ENCODE results near the gene TMEM117.
"Not testable (repeated sequence)": the region's sequence is repeated elsewhere in the genome, so short reads cannot be mapped to it uniquely, and the experiment has no call there.

Gene TMEM117

GRCh38 chr12:44044491-44044890, 208.6 kb downstream of the TMEM117 start:
- not testable (repeated sequence) for H3K27ac Mint-ChIP-seq; ATAC-seq (replicated peaks); H3K27me3 Mint-ChIP-seq; H3K4me1 Mint-ChIP-seq (ENCODE audit: low read depth in 2 of 2); H3K9me3 Mint-ChIP-seq; H3K4me3 Mint-ChIP-seq; H3K36me3 Mint-ChIP-seq (ENCODE audit: insufficient read depth); DNase-seq

GRCh38 chr12:44046732-44047417, 211.0 kb downstream of the TMEM117 start:
- ATAC-seq (replicated peaks) = no peak
- H3K4me3 Mint-ChIP-seq = no peak overlapping the region
- DNase-seq = no peak
- H3K4me1 Mint-ChIP-seq (ENCODE audit: low read depth in 2 of 2) = no peaks in the 10 kb centered on the region
- no peaks in the 10 kb centered on the region for H3K36me3 Mint-ChIP-seq (ENCODE audit: insufficient read depth)
- no peaks in the 10 kb centered on the region for H3K27me3 Mint-ChIP-seq
- peaks cover 0 to 6% of the 10 kb centered on the region in 2 donors for H3K9me3 Mint-ChIP-seq
- no peak overlapping the region for H3K27ac Mint-ChIP-seq

DNA sequence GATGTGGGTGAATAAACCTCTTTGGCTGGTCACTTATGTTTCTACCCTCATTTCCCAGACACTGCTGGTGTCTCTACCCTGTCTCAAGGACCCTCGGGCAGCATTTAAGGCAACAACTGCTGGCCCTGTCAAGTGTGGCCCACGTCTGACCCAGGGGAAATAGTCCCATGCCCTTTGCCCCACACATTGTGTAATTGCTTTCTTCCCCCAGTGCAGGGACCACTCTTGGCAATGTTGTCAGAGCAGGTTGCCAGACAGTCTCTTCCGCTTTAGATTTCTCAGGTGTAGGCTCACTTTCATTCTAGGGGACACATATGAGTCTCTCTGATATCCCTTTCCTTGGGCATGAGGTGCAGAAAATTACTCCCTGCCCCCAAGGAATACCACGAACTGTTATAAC, 216.7 kb downstream of the TMEM117 start:
- DNase-seq (no peak), ATAC-seq (replicated peaks) (no peak)
- H3K4me1 Mint-ChIP-seq (ENCODE audit: low read depth in 2 of 2) = peaks cover 2 to 5% of the 10 kb centered on the region in 2 donors
- H3K4me3 Mint-ChIP-seq = no peak overlapping the region
- no peaks in the 10 kb centered on the region for H3K27me3 Mint-ChIP-seq
- no peaks in the 10 kb centered on the region for H3K9me3 Mint-ChIP-seq
- H3K36me3 Mint-ChIP-seq (ENCODE audit: insufficient read depth) = no peaks in the 10 kb centered on the region
- H3K27ac Mint-ChIP-seq = no peak overlapping the region

DNA sequence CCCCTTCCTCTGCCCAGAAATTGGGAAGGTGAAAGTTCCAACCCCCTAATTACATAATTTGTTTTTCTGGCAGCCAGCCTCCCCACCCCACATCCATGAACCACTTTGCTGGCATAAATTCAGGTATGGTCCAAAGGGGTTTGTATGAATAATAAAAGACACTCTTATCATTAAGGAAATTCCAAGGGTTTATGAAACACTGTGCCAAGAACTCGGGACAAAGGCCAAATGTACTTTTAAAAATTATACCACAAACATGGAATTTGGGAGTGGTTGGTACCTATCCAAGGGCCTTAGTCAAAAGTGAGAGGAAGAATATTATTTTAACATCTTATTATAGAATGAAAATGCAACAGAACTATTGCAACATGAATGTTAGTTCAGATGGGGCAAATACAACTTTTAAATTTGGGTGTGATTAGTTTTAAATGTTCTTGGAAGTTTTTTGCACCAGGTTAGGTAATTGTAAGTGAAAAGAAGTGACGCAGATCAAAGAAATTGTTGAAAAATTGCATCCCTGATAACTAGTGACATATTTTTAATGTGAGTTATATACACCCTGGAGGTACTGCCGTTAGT, 217.8 kb downstream of the TMEM117 start:
- no peak overlapping the region for H3K4me3 Mint-ChIP-seq
- no peak for ATAC-seq (replicated peaks)
- no peak for DNase-seq
- H3K36me3 Mint-ChIP-seq (ENCODE audit: insufficient read depth) = no peaks in the 10 kb centered on the region
- H3K4me1 Mint-ChIP-seq (ENCODE audit: low read depth in 2 of 2) = peaks cover 2 to 5% of the 10 kb centered on the region in 2 donors
- no peaks in the 10 kb centered on the region for H3K27me3 Mint-ChIP-seq
- no peaks in the 10 kb centered on the region for H3K9me3 Mint-ChIP-seq
- no peak overlapping the region for H3K27ac Mint-ChIP-seq

DNA sequence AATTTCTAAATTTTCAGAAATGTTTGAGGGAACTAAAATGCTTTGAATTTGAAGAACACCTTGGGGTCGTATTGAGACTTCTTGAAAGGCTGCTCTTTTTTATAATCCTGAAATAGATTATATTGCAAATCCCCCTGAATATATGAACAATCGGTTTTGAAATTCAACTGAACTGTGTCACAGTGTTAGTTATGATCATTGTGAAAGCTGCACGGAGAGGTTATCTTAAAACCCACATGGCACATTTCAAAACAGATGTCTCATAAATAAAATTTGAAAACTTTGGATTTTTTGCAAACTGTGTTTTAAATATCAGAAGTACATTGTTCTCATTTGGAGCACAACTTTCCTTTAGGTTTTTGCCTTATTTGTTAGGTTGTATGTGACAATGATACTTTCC, 218.4 kb downstream of the TMEM117 start:
- Mint-ChIP-seq H3K27me3 (no peaks in the 10 kb centered on the region), H3K4me3 (no peak overlapping the region)

GRCh38 chr12:44058366-44058765, 222.5 kb downstream of the TMEM117 start:
- DNase-seq (no peak), ATAC-seq (replicated peaks) (no peak)
- no peaks in the 10 kb centered on the region for H3K27me3 Mint-ChIP-seq
- no peak overlapping the region for H3K4me3 Mint-ChIP-seq
- H3K36me3 Mint-ChIP-seq (ENCODE audit: insufficient read depth) = no peaks in the 10 kb centered on the region
- H3K4me1 Mint-ChIP-seq (ENCODE audit: low read depth in 2 of 2) = no peaks in the 10 kb centered on the region
- no peak overlapping the region for H3K27ac Mint-ChIP-seq
- H3K9me3 Mint-ChIP-seq = no peaks in the 10 kb centered on the region

More for the DNA sequence above, 218.4 kb downstream of the TMEM117 start:
- ATAC-seq (replicated peaks) (no peak), DNase-seq (no peak)
- H3K36me3 Mint-ChIP-seq (ENCODE audit: insufficient read depth) = no peaks in the 10 kb centered on the region
- peaks cover 2 to 5% of the 10 kb centered on the region in 2 donors for H3K4me1 Mint-ChIP-seq (ENCODE audit: low read depth in 2 of 2)
- no peaks in the 10 kb centered on the region for H3K9me3 Mint-ChIP-seq
- H3K27ac Mint-ChIP-seq = no peak overlapping the region

DNA sequence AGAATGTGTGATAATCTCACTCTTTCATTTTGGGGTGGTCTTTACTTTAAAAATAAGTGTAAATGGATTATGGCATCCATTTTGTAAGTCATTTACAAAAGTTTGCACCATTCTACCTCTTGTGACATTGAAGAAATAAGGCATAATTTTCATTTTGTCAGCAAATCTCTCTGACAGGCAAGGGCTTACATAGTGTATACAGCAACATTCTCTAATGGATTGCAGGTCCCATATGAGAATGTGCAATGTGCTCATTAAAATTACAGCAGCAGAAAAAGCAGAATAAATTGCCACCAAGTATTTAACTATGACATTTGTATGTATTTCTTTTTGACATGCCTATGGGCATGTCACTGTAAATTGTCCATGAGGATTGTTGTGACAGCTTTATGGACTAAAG, 223.6 kb downstream of the TMEM117 start:
- no peaks in the 10 kb centered on the region for H3K4me1 Mint-ChIP-seq (ENCODE audit: low read depth in 2 of 2)
- H3K9me3 Mint-ChIP-seq = no peaks in the 10 kb centered on the region
- DNase-seq = no peak
- no peaks in the 10 kb centered on the region for H3K36me3 Mint-ChIP-seq (ENCODE audit: insufficient read depth)
- H3K27me3 Mint-ChIP-seq = no peaks in the 10 kb centered on the region
- no peak for ATAC-seq (replicated peaks)
- H3K27ac Mint-ChIP-seq = no peak overlapping the region
- H3K4me3 Mint-ChIP-seq = no peak overlapping the region

- no peaks in the 10 kb centered on the region for H3K9me3 Mint-ChIP-seq
- no peaks in the 10 kb centered on the region for H3K36me3 Mint-ChIP-seq (ENCODE audit: insufficient read depth)
- H3K4me3 Mint-ChIP-seq = no peak overlapping the region
- no peaks in the 10 kb centered on the region for H3K27me3 Mint-ChIP-seq
- ATAC-seq (replicated peaks) = no peak
- no peaks in the 10 kb centered on the region for H3K4me1 Mint-ChIP-seq (ENCODE audit: low read depth in 2 of 2)
- no peak overlapping the region for H3K27ac Mint-ChIP-seq
- DNase-seq = no peak
These were observed 227.8 kb downstream of the TMEM117 start for GRCh38 chr12:44063671-44064070.

GRCh38 chr12:44076871-44077270, 241.0 kb downstream of the TMEM117 start:
- no peaks in the 10 kb centered on the region for H3K9me3 Mint-ChIP-seq
- H3K27me3 Mint-ChIP-seq = no peaks in the 10 kb centered on the region
- no peaks in the 10 kb centered on the region for H3K36me3 Mint-ChIP-seq (ENCODE audit: insufficient read depth)
- no peak overlapping the region for H3K4me3 Mint-ChIP-seq
- ATAC-seq (replicated peaks) (no peak), DNase-seq (no peak)
- no peak overlapping the region for H3K27ac Mint-ChIP-seq
- H3K4me1 Mint-ChIP-seq (ENCODE audit: low read depth in 2 of 2) = peaks cover 0 to 1% of the 10 kb centered on the region in 2 donors

DNA sequence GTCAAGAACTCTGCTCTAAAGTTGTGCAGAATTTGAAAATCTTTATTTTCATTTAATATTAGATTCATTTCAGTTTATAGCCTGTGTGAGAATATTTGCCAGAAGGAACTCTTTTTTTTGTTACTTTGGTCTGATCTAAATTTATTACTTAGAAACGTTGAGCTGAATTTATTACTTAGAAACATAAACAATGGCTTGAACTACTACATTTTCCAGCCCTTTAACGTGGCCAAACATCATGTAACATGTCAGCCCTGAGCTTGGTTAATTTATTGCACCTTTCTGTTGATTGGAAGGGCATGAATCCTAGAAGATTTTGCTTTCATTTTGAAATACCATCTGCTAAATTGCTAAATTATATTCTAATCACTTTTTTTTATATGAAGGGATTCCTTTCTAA, 241.4 kb downstream of the TMEM117 start:
- H3K27me3 Mint-ChIP-seq = no peaks in the 10 kb centered on the region
- DNase-seq = no peak
- no peak overlapping the region for H3K27ac Mint-ChIP-seq
- H3K36me3 Mint-ChIP-seq (ENCODE audit: insufficient read depth) = no peaks in the 10 kb centered on the region
- H3K9me3 Mint-ChIP-seq = no peaks in the 10 kb centered on the region
- no peak overlapping the region for H3K4me3 Mint-ChIP-seq
- ATAC-seq (replicated peaks) = no peak
- peaks cover 0 to 1% of the 10 kb centered on the region in 2 donors for H3K4me1 Mint-ChIP-seq (ENCODE audit: low read depth in 2 of 2)

- Mint-ChIP-seq H3K27me3 (no peaks in the 10 kb centered on the region), H3K36me3 (ENCODE audit: insufficient read depth) (no peaks in the 10 kb centered on the region), H3K4me3 (no peak overlapping the region), H3K4me1 (ENCODE audit: low read depth in 2 of 2) (peaks cover 0 to 1% of the 10 kb centered on the region in 2 donors), H3K27ac (no peak overlapping the region), H3K9me3 (no peaks in the 10 kb centered on the region)
- DNase-seq (no peak), ATAC-seq (replicated peaks) (no peak)
These were observed 242.4 kb downstream of the TMEM117 start for GRCh38 chr12:44078273-44078672.

- ATAC-seq (replicated peaks) (no peak), DNase-seq (no peak)
- no peaks in the 10 kb centered on the region for H3K36me3 Mint-ChIP-seq (ENCODE audit: insufficient read depth)
- H3K4me3 Mint-ChIP-seq = no peak overlapping the region
- no peaks in the 10 kb centered on the region for H3K27me3 Mint-ChIP-seq
- no peaks in the 10 kb centered on the region for H3K9me3 Mint-ChIP-seq
- no peak overlapping the region for H3K27ac Mint-ChIP-seq
- no peaks in the 10 kb centered on the region for H3K4me1 Mint-ChIP-seq (ENCODE audit: low read depth in 2 of 2)
These were observed 252.8 kb downstream of the TMEM117 start for GRCh38 chr12:44088647-44089046.

DNA sequence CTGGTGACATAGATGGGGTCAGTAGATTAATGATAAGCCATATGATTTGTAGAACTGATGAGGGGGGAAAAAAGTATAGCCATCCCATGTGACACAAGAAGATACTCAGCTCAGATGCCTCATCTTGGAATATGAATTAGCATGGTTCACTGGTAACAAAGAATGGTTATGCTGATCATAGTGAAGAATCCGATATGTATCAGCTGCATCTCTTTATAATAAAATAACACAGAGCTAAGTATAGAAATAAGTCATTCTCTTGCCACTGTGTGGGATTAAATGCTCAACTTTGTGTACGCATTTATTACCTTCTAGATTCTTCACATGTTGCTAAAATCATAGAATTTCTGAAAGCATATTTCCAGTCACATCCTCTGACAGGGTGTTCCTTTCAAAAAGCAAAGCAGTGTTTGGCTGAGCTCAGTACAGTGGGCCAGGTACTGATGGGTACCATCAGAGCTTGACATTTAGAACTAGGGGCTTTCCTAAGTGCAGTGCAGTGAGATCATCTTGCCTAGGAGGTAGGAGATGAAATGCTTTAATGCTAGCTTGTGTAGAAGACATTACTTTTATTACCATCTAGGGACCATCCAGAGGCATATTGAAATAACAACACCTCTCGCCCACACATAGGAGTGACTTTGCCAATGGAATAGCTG, 256.2 kb downstream of the TMEM117 start:
- Mint-ChIP-seq H3K36me3 (ENCODE audit: insufficient read depth) (no peaks in the 10 kb centered on the region), H3K4me1 (ENCODE audit: low read depth in 2 of 2) (no peaks in the 10 kb centered on the region), H3K27me3 (no peaks in the 10 kb centered on the region), H3K9me3 (peaks cover 3 to 7% of the 10 kb centered on the region in 2 donors), H3K4me3 (no peak overlapping the region), H3K27ac (no peak overlapping the region)
- DNase-seq (no peak), ATAC-seq (replicated peaks) (no peak)

DNA sequence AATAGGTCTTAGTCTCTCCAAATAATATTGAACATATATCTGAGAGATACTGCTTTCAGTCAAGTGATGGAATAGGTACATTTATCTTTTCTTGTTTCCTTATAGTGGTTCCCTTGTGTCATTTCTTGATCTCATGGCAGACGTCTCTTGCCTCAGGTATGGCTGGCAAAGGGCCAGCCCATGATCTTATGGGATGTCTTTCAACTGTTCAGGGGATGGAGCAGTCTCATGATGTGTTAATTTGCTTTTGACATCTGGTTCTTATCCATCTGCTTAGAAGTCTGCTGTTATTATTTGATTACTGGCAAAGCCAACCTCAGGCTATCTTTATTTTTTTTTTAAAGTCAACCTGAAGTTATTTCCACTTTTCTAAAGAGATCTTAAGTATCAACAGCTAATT, 262.9 kb downstream of the TMEM117 start:
- no peaks in the 10 kb centered on the region for H3K4me1 Mint-ChIP-seq (ENCODE audit: low read depth in 2 of 2)
- no peaks in the 10 kb centered on the region for H3K36me3 Mint-ChIP-seq (ENCODE audit: insufficient read depth)
- DNase-seq (no peak), ATAC-seq (replicated peaks) (no peak)
- H3K4me3 Mint-ChIP-seq = no peak overlapping the region
- H3K27ac Mint-ChIP-seq = no peak overlapping the region
- no peaks in the 10 kb centered on the region for H3K27me3 Mint-ChIP-seq
- peaks cover 3 to 13% of the 10 kb centered on the region in 2 donors for H3K9me3 Mint-ChIP-seq

Measured in effector memory CD8-positive, alpha-beta T cell (primary cell).